GM12891 (cell line): ENCODE results near the gene MXI1.

Experiments used
- POLR2A ChIP-seq: IDR thresholded peaks from 2 replicates; pipeline ENCODE4 v1.6.1; 2011; ENCODE audit warnings: low read depth, low read length, control low read depth
- POLR2AphosphoS5 ChIP-seq: IDR thresholded peaks from 2 replicates; pipeline ENCODE4 v1.6.1; 2011; ENCODE audit warnings: low read depth, low read length, control low read depth

DNA sequence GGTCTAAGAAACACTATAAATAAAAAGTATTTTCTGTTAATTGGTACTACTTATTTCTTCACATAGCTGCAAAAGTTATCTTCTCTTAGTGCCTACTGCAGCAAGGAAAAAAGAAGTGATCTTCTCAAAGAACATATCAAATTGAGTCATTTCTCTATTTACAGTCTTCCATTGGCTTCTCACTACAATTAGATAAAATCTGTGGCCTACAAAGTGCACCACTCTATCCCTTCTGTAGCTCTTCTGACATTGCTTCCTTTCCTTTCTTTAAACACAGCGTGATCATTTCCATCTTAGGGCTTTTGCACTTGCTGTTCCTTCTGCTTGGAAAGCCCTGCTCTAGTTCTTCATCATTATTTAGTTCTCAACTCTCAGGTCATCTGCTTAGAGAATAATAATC is 44.7 kb downstream of the MXI1 start:
- no peak for TF ChIP-seq POLR2AphosphoS5
- TF ChIP-seq POLR2A = no peak
